HG02852 (cell line): ENCODE measurements around the gene NPAS3.

Experiments
- ATAC-seq: cut with Tn5 transposase; IDR thresholded peaks from one replicate; pipeline ENCODE4 v1.9.1; 2021; ENCODE audit warnings: mild to moderate bottlenecking, moderate library complexity; ENCODE audit not compliant: unreplicated experiment

The NPAS3 gene

GRCh38 chr14:33799705-33800570, 861.3 kb downstream of the NPAS3 start:
- ATAC-seq: no peak

GRCh38 chr14:33800735-33801163, 862.1 kb downstream of the NPAS3 start:
- no peak for ATAC-seq

- no peak for ATAC-seq
Measured at GRCh38 chr14:33802737-33803136, 864.1 kb downstream of the NPAS3 start.

- no peak for ATAC-seq
Measured at GRCh38 chr14:33805593-33805992, 866.9 kb downstream of the NPAS3 start.

GRCh38 chr14:33806905-33807304, 868.2 kb downstream of the NPAS3 start:
- ATAC-seq: no peak

GRCh38 chr14:33808187-33808586, 869.5 kb downstream of the NPAS3 start:
- ATAC-seq: no peak

- ATAC-seq: no peak
Measured at GRCh38 chr14:33809396-33809981, 870.8 kb downstream of the NPAS3 start.

GRCh38 chr14:33810308-33810707, 871.6 kb downstream of the NPAS3 start:
- ATAC-seq: no peak

- ATAC-seq: no peak
Measured at GRCh38 chr14:33811721-33812120, 873.0 kb downstream of the NPAS3 start.

GRCh38 chr14:33812181-33812580, 873.5 kb downstream of the NPAS3 start:
- ATAC-seq: no peak

- ATAC-seq: no peak
Measured at GRCh38 chr14:33812601-33813000, 873.9 kb downstream of the NPAS3 start.

- ATAC-seq: no peak
Measured at GRCh38 chr14:33814010-33814409, 875.3 kb downstream of the NPAS3 start.

- no peak for ATAC-seq
Measured at GRCh38 chr14:33833706-33834465, 895.2 kb downstream of the NPAS3 start.

- ATAC-seq: no peak
Measured at GRCh38 chr14:33834466-33835260, 896.0 kb downstream of the NPAS3 start.

- no peak for ATAC-seq
Measured at GRCh38 chr14:33835261-33835655, 896.6 kb downstream of the NPAS3 start.

- ATAC-seq: no peak
Measured at GRCh38 chr14:33835677-33836076, 897.0 kb downstream of the NPAS3 start.

GRCh38 chr14:33836203-33836899, 897.7 kb downstream of the NPAS3 start:
- no peak for ATAC-seq

GRCh38 chr14:33836900-33837577, 898.4 kb downstream of the NPAS3 start:
- ATAC-seq: no peak

- no peak for ATAC-seq
Measured at GRCh38 chr14:33837943-33838683, 899.4 kb downstream of the NPAS3 start.
